Gastroesophageal sphincter (tissue), 4 donors: ENCODE results near the gene RPLP2. TPM values are rescaled to one million over a fixed set of nuclear protein-coding genes. Genes with fewer than 3 reads are reported as not detected.

Source experiments
- ATAC-seq: fragments of 150-250 bp; one replicate; pipeline ENCODE4 v1.9.1; 2016; ENCODE audit warnings: mild to moderate bottlenecking, moderate library complexity
- H3K27ac ChIP-seq, 4 donors: fragments of 200-600 bp; sonication (generic) in 3 of 4; 1 replicate in 3 of 4; 2 replicates in 1 of 4; pipeline ENCODE4 v1.5.1; 2016 to 2019
- H3K27me3 ChIP-seq: fragments of 200-600 bp; sonication (generic); one replicate; pipeline ENCODE4 v1.5.1; 2019
- H3K36me3 ChIP-seq, 2 donors: fragments of 200-600 bp; sonication (generic); one replicate each; pipeline ENCODE4 v1.5.1; 2019; ENCODE audit warnings: control low read depth in 1 of 2
- H3K4me1 ChIP-seq, 3 donors: fragments of 200-600 bp; sonication (generic); 1 replicate in 2 of 3; 2 replicates in 1 of 3; pipeline ENCODE4 v1.5.1; 2016 to 2019; ENCODE audit warnings: control low read depth in 2 of 3
- H3K4me3 ChIP-seq, 2 donors: fragments of 200-600 bp; sonication (generic); one replicate each; pipeline ENCODE4 v1.5.1; 2019; ENCODE audit warnings: mild to moderate bottlenecking in 1 of 2, moderate library complexity in 1 of 2
- H3K9me3 ChIP-seq, 3 donors: fragments of 200-600 bp; sonication (generic); one replicate each; pipeline ENCODE4 v1.5.1; 2017 to 2019; ENCODE audit warnings: control low read depth in 2 of 3
- EP300 ChIP-seq: sonication (generic); formaldehyde crosslinking; IDR thresholded peaks from one replicate; pipeline ENCODE4 v1.6.1; 2017; ENCODE audit warnings: antibody characterized with exemption, mild to moderate bottlenecking
- POLR2A ChIP-seq, 2 donors: fragments of 450-650 bp; IDR thresholded peaks; one replicate each; pipeline ENCODE4 v1.6.1; 2017; ENCODE audit warnings: antibody characterized with exemption in 2 of 2, mild to moderate bottlenecking in 2 of 2, moderate library complexity in 1 of 2
- POLR2AphosphoS5 ChIP-seq: sonication (generic); formaldehyde crosslinking; IDR thresholded peaks from one replicate; pipeline ENCODE4 v1.6.1; 2017; ENCODE audit warnings: antibody characterized with exemption
- WGBS, 2 donors: methylation state at CpG; one replicate each; pipeline ENCODE4 v1.1.5; 2018; ENCODE audit warnings: low coverage in 1 of 2; 5-methylcytosine and 5-hydroxymethylcytosine counted together
- total RNA-seq, 4 donors: library from RNA; depleted of rRNA; stranded (reverse); fragments of >200 nt; gene quantifications; one replicate each; pipeline ENCODE4 v1.1.0, GENCODE V29; 2016
- TF ChIP-seq, protein P1 (sequence below), 4 experiments: fragments of 200-600 bp in 2 of 4; fragments of 450-650 bp in 2 of 4; sonication (generic) in 1 of 4; IDR thresholded peaks; one replicate each; pipeline ENCODE4 v1.5.1; 2017 to 2019; ENCODE audit warnings: antibody characterized with exemption in 4 of 4, mild to moderate bottlenecking in 2 of 4, moderate library complexity in 2 of 4

The RPLP2 gene
- total RNA-seq, 4 donors from 2014 or later, result 165 to 880 (median 462) TPM

DNA sequence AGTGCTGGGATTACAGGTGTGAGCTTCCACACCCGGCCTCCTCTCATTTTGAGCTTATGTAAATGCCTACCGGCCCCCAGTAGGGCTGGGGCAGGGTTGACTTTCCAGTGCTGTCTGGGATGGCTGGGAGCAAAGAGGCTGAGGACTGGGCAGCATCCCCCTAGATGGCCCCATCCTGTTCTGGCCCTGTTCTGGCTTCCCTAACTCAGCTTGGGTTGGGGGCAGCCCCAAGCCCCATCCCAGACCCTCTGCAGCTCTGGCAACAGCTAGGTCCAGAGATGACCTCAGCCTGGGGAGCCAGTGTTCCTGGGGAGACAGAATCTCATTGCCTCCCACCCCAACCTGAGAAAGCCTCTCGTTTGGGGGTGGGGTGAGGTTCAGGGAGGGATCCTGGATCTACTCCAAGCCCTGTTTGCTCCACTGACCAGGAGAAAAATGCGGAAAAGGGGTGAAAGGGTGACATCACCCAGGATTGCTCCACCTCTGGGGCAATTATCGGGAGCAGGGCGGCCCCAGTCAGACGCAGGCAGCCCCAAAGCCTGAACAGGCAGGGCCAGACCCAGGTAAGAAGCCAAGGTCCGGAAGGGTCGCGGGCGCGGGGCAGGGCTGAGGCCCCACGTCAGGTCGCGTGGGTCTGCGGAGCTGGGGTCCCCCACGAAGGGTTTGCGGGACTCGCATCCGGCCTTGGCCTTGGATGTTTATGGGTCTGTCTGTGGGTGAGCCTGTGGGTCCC lies 8.8 kb downstream of the RPLP2 start, which contains the start of gene PNPLA2:
Gene PNPLA2 (plus strand): TSS at position 519 of the 733 bp plus-strand sequence. CDS start 805 bp downstream, outside the sequence.
- TF ChIP-seq, protein P1, sequence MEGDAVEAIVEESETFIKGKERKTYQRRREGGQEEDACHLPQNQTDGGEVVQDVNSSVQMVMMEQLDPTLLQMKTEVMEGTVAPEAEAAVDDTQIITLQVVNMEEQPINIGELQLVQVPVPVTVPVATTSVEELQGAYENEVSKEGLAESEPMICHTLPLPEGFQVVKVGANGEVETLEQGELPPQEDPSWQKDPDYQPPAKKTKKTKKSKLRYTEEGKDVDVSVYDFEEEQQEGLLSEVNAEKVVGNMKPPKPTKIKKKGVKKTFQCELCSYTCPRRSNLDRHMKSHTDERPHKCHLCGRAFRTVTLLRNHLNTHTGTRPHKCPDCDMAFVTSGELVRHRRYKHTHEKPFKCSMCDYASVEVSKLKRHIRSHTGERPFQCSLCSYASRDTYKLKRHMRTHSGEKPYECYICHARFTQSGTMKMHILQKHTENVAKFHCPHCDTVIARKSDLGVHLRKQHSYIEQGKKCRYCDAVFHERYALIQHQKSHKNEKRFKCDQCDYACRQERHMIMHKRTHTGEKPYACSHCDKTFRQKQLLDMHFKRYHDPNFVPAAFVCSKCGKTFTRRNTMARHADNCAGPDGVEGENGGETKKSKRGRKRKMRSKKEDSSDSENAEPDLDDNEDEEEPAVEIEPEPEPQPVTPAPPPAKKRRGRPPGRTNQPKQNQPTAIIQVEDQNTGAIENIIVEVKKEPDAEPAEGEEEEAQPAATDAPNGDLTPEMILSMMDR (IDR thresholded peaks at IDR 0.05), result no peak
- TF ChIP-seq POLR2AphosphoS5, result peak; percentile 18
- peak; percentile 26 for ATAC-seq
- Histone ChIP-seq H3K36me3 (peaks cover 0 to 34% of the 10 kb centered on the region in 2 donors), H3K9me3 (no peaks in the 10 kb centered on the region), H3K4me1 (peaks cover 0 to 35% (median 18%) of the 10 kb centered on the region in 3 donors), H3K27ac (peak within 1 kb of the TSS; percentile 75 to 100 (median 94)), H3K27me3 (no peaks in the 10 kb centered on the region), H3K4me3 (peak within 1 kb of the TSS; percentile 63 to 99)
- no CpG with 5 or more reads among the region's 20 CpGs for WGBS, 2 donors

DNA sequence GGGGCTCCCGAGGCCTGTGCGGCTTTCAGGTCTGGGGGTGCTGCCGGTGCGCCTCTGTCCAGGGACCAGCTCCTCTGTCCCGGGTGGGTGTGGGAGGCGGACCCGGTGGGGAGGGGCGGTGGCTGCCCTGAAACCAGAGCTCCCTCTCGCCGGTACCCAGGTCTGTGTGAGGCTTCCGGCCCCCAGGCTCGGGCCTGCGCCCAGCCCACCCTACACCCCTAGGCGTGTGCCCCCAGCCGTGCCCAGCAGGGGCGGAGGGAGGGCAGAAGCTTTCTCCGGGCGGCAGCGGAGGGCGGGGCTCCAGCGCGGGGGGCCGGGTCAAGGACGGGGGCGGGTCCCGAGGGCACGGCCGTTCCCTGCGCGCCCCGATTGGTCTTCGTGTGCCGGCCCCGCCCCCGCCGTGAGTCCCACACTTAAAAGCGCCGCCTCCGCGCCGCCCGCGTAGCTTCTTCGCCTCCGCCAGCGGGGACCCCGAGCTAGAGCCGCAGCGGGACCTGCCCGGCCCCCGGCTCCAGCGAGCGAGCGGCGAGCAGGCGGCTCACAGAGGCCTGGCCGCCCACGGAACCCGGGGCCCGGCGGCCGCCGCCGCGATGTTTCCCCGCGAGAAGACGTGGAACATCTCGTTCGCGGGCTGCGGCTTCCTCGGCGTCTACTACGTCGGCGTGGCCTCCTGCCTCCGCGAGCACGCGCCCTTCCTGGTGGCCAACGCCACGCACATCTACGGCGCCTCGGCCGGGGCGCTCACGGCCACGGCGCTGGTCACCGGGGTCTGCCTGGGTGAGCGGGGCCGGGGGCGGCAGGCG lies 9.6 kb downstream of the RPLP2 start:
- H3K27me3 ChIP-seq, result peaks cover 6% of the 10 kb centered on the region
- no CpG with 5 or more reads among the region's 96 CpGs for WGBS, 2 donors
- TF ChIP-seq EP300 (no peak), POLR2AphosphoS5 (peak; percentile 86), POLR2A (IDR thresholded peaks at IDR 0.05) (peak; percentile 96)
- TF ChIP-seq, protein P1 (IDR thresholded peaks at IDR 0.05), result peak in 3 of 4 experiments; percentile 15 to 54 (median 46)
- H3K27ac ChIP-seq, result peak overlapping the region; percentile 75 to 100 (median 94)
- peak; percentile 86 for ATAC-seq
- H3K9me3 ChIP-seq, result no peaks in the 10 kb centered on the region
- H3K4me3 ChIP-seq, result peak overlapping the region; percentile 63 to 99
- peaks cover 0 to 35% (median 18%) of the 10 kb centered on the region in 3 donors for H3K4me1 ChIP-seq
- H3K36me3 ChIP-seq, result peaks cover 0 to 35% of the 10 kb centered on the region in 2 donors

GRCh38 chr11:819943-820649 lies 10.3 kb downstream of the RPLP2 start:
- no peaks in the 10 kb centered on the region for H3K9me3 ChIP-seq
- H3K27ac ChIP-seq, result peak overlapping the region; percentile 75 to 100 (median 94)
- peaks cover 0 to 35% (median 18%) of the 10 kb centered on the region in 3 donors for H3K4me1 ChIP-seq
- ATAC-seq, result peak; percentile 80
- peaks cover 14% of the 10 kb centered on the region for H3K27me3 ChIP-seq
- 0% methylated on average over 1 of the region's 47 CpGs; no CpG with 5 or more reads in 1 of the 2 donors for WGBS, 2 donors
- H3K36me3 ChIP-seq, result peaks cover 0 to 39% of the 10 kb centered on the region in 2 donors
- H3K4me3 ChIP-seq, result peak overlapping the region; percentile 63 to 99
- TF ChIP-seq, protein P1 (IDR thresholded peaks at IDR 0.05), result no peak
- TF ChIP-seq POLR2AphosphoS5 (peak; percentile 51), POLR2A (IDR thresholded peaks at IDR 0.05) (peak; percentile 23 to 37), EP300 (no peak)

- H3K27ac ChIP-seq, result peak overlapping the region; percentile 75 to 100 (median 94)
- WGBS, 2 donors, result 20 to 70% methylated on average over 1 to 2 of the region's 11 CpGs
- TF ChIP-seq EP300 (no peak), POLR2A (IDR thresholded peaks at IDR 0.05) (peak in 1 of 2 donors; percentile 8), POLR2AphosphoS5 (peak; percentile 88)
- TF ChIP-seq, protein P1 (IDR thresholded peaks at IDR 0.05), result no peak
- no peaks in the 10 kb centered on the region for H3K9me3 ChIP-seq
- H3K36me3 ChIP-seq, result peaks cover 0 to 46% of the 10 kb centered on the region in 2 donors
- peaks cover 0 to 40% (median 18%) of the 10 kb centered on the region in 3 donors for H3K4me1 ChIP-seq
- peak overlapping the region; percentile 63 to 99 for H3K4me3 ChIP-seq
- H3K27me3 ChIP-seq, result peaks cover 21% of the 10 kb centered on the region
- ATAC-seq, result peak; percentile 39
Measured at GRCh38 chr11:820655-821511, 11.1 kb downstream of the RPLP2 start.
